GM21576 (cell line): ENCODE results near the gene MAX.
"Not testable (repeated sequence)": the region's sequence is repeated elsewhere in the genome, so short reads cannot be mapped to it uniquely, and the experiment has no call there.

Experiments
- ATAC-seq: cut with Tn5 transposase; IDR thresholded peaks from one replicate; pipeline ENCODE4 v1.9.1; 2021; ENCODE audit warnings: mild to moderate bottlenecking, moderate library complexity; ENCODE audit not compliant: unreplicated experiment

Gene MAX

DNA sequence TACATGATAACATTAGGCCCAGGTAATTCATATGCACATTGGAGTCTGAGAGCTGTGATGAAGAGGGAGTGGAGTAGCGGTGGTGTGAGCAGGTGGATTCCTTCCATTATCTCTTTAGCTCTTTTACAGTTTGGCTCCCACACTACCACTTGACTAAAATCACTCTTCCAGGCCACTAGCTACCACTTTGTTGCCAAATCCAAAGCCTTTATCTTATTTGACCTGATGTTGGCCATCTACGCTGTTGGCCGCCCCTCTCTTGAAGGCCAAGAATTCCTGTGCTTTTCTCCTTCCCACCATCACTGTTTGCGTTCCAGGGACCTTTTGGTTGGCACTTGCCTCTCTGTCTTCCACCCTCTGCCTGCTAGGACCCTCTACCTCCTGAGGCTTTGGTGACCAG is 4.0 kb upstream of the MAX start:
- ATAC-seq, result no peak

DNA sequence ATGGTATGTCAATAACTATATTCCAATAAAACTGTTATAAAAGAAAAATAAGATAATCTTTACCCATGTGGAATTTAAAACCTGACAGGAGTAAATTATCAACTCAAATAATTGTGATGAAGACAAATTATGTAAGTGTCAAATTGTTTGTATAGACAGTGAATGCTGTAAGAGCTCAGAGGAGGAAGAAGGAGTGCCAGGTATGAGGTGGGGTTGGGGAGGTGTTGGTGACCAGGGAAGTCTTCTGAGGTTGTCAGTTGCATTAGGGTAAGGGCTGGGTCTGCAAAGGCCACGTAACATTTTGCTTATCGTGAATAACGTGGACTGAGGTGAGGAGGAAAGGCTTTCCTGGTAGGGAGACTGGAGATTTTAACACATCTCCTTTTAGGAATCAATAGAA is 2.5 kb upstream of the MAX start:
- ATAC-seq, result no peak

DNA sequence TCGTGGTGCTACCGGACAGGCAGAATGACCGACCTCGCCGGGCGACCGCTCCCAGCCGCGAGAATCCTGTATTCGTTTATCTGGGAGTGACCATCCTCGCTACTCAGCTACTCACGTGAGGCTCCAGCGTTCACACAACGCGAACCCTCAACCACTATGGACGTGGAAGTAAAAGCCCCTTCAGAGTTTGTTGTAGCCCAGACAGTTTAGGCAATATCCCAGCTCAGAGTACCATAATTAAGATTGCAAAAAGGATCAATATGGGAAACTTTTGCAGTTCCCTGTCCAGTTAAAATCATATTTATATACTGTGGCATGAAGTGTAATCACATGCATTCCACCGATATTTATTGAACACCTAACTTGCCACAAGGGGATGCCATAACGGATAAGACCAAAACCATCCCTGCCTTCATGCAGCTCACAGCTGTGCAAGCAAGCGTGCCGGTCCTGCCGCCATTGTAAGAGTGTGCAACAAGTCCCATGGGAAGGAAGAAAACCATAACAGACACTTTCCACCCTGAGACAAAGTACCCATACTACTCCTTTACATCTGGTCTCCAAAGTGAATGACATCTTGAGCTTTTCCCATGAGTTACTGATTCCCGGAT is 938 bp upstream of the MAX start:
- ATAC-seq, result peak; percentile 3

DNA sequence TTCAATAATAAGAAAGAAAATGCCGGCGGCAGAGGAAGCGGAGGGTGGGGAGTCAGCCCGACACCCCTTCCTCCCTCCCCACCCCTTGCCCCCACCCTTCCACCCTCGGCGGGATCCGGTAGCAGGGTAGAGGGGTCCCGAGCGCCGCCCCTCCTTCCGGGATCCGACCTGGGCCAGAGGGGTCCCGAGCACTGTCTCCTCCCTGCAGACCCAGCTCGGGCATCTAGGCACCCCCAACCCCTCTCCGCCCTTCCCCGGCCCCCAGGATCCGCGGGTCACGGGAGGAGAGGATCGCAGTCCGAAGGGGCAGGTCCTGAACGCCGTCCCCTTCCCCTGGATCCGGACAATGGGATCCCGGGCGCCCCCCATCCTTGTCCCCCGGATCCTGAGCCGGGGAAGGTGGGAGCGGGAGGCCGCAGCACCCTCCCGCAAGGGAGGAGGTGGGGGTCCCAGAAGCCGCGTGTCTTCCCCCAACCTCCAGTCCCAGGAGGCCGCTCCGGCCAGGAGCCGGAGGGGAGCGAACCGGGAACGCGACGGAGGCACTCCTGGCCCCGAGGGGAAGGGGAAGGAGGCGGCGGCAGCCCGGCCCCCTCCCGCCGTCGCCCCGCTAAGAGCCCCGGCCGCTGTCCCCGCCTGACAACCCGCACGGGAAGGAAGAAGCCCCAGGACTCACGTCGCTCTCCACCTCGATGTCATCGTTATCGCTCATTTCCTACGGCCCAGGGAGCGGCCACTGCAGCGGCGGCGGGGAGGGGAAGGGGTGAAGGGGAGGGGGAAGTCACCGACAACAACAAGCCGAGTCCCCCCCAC is 481 bp downstream of the MAX start:
- peak; percentile 3 for ATAC-seq

DNA sequence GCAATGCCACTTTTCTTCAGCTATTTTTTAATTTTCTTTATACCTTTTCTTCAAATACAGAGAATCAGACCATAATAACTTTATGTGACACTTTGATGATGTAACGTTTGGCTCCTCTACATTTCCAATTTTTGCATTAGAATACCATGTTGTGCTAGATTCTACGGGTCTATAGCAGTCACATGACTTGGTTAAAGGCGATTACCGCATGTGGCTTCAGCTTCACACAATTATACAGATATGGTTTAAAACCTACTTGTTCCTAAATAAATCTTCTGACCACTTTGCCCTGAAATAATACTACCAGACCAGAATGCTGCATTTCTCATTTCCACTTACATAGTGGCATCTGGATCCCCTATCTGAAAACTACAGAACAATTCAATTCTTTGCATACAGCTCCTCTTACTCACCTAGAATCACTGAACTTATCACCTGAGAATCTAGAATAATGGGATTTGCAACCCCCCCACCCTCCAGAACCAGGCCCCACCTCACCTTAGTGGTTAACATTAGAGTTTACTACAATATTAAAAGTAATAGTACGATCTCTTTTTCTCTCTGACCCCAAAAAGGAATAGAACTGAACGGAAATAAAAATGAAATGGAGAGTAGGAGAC is 1.3 kb downstream of the MAX start:
- no peak for ATAC-seq

DNA sequence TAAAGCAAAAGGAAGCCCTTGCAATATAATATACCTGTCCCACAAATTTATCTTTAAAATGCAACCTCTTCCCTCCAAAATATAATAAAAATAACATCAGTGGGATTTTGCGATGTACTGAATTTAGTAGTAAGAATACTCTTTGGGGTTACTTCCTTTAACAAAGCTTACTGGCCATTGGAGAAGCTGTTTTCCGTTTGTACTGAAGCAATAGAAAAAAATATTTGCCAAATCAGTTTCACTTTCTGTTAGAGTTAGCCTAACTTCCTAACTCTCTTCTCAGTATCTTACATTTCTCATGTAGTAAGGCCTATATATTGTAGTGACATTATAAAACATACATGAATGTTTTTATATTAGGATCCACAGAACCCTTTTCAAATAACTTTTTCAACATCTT is 3.7 kb downstream of the MAX start:
- ATAC-seq, result no peak

DNA sequence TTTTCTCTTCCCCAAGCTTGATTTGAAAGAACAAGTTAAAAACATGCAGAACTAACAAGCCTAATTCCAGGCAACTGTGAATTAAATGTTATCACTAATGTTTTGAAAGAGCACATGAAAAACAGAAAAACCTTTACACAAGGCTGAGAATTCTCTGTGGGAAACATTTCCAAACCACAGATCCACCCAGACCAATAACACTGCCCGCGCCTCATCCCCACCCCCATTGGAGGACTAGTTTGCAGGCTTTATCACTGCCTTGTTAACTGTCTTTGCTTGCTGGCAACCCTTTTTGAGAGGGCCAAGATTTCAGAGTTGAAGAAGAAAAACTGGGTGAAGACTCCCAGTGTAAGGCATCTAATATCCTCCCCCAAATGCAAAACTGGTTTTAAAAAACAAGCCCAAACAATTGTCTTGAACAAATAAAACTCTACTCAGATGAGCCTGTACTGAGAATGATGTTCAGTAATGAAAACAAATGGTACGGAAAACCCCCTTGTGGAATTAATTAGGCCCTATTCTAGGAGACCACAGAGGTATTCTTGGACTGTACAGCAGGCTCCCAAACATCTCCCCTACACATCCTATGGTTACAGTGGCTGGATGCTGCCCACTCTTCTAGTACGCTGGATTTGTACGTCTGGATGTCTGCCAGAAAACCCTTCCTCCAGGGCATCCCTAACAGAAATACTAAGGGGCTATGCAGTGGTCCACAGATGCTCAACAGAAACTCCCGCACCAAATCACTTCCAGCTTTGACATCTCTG is 5.8 kb downstream of the MAX start:
- no peak for ATAC-seq

DNA sequence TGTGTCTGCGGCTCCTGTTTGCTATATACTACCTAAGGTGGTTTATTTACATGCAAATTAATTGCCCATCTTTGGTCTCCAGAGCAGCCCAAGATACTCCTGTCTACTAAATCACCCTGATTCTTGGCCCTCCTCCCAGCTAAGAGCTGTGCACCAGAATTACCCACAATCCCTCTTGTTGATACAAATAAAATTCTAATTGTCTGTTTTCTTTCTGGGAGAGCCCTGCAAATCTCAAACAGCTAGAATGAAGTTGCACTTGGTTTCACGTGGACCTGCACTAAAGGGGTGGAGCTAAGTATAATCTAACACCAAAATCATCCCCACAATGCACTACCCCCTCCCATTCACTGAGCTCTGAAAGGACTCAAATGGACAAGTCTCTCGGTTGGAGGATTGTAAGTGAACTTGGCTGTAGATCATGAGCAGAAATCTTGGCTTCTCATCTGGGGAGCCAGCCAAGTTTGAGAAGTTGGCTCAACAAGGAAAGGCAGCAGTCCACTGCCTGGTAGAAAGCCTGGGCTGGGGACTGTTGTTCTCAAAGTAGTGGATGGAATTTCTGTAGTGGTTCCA is 6.6 kb downstream of the MAX start:
- no peak for ATAC-seq

DNA sequence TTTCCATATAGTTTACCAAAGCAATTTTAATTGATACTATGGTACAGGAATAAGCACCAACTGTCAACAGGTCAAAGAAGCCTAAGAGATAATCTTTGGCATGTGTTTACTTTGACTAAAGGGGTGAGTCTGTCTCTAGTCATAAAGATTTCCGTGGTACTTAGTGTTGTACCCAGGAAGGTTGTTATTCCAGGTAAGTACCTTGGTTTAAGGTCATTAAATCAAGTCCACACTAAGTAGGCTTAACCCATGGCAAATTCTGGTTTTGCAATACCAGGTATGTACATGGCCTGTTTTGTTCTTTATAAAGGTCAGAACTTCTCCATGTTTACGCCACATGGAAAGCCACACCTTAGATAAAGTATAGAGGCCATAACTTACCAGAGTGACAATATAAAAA is 10.0 kb downstream of the MAX start:
- ATAC-seq, result no peak

DNA sequence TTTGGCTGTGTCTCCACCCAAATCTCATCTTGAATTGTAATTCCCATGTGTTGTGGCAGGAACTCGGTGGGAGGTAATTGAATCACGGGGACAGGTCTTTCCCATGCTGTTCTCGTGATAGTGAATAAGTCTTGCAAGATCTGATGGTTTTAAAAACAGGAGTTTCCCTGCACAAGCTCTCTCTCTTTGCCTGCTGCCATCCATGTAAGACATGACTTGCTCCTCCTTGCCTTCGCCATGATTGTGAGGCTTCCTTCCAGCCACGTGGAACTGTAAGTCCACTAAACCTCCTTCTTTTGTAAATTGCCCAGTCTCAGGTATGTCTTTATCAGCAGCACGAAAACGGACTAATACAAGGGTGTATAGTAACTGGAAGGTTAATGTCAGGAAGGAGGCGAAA is 14.5 kb downstream of the MAX start:
- not testable (repeated sequence) for ATAC-seq

DNA sequence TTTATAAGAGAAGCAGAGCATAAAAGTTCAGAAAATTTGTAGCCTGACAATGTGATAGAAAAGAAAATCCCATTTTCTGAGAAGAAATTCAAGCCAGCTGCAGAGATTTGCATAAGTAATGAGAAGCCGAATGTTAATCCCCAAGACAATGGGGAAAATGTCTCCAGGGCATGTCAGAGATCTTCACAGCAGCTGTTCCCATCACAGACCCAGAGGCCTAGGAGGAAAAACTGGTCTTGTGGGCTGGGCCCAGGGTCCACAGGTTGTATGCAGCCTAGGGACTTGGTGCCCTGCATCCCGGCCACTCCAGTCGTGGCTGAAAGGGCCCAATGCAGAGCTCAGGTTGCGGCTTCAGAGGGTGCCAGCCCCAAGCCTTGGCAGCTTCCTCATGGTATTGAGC is 15.6 kb downstream of the MAX start:
- ATAC-seq, result not testable (repeated sequence)

DNA sequence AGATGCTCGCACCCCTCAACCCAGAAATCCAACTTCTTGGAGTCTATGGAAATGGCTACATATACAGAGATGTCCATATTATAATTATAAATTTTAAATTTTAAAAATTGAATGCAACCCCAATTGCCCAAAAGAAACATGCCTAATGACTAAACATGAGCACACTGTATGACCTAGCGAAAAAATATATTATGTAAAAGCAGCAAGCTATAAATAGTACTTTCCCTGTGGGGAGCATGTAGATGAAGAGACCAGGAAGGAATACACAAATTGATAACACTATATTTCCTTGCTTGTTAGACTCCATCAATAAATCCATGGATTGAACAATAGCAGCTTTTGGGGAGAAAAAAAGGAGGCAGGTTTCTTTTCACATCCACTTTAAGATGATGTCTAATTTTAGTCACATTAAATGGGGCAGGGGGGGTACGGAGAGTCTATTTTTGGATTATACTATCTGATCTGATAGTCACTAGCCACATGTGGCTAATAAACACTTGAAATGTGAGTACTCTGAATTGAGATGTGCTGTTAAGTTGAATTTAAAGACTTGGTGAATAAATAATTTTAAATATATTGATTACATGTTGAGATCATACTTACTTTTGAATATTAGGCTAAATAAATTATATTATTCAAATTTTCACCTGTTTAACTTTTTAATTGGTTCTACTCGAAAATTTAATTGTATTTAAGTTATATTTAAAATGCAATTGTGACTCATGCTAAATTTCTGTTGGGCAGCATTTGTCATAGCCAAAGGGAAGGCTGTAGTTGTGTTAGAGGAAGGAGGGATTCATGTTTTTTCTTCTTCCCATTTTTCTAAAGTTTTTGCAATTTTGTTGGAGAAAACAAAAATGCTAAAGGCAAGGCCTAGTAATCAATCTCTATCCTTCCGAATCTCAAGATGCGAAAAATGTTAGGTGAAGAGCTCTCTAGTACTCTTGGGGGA is 17.5 kb downstream of the MAX start:
- ATAC-seq, result no peak

DNA sequence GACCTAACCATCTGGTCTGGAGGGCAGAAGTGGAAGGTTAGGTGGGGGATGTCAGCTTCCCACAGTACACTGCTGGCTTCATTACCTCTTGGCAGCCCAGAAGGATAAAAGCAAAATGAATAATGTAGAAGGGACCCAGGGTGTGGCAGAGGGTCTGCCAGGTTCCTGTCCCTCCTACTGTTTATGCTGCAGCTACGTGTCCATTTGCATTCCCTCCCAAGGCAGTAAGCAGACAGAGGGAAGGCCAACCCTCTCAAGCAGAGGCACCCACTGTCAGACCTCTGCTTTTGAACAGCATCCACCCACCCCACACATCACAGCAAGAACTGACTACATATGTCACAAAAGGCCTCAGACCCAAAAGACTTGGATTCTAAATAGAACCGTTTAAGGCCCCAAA is 19.4 kb downstream of the MAX start:
- no peak for ATAC-seq

DNA sequence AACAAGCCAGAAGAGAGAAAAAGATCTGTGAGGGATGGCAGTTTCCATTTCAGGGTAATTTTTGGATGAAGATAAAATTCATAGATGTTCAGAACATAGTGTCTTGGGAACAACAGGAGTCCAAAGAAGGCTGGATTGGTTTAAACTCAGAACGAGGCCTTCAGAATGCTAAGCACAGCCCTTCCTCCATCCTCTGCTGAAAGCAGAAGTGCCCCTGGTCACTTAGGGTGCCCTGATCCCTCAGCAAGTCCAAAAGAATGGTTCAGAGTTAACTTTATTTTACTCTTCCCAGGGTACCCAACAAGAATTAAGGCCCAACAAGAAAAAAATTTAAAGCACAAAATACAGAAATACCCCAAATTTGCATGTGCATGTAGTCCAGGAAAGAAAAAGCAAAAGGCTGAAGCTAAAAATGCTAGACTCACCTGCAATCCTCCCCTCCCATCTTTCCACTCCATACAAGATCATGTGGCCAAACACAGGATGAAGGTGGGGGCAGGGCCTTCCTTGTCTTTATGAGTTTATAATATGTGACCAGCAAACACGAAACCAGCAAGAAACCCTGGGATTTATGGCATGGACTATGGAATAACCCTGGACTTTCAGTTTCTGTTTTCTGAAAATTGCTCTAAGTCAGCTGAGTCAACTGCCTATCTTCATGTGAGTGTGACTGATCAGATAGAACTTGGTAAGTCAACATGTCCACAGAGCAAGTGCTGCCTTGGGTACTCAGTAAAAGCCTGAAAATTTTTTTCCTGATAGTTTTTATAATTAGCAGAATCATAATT is 21.2 kb downstream of the MAX start:
- ATAC-seq, result no peak

DNA sequence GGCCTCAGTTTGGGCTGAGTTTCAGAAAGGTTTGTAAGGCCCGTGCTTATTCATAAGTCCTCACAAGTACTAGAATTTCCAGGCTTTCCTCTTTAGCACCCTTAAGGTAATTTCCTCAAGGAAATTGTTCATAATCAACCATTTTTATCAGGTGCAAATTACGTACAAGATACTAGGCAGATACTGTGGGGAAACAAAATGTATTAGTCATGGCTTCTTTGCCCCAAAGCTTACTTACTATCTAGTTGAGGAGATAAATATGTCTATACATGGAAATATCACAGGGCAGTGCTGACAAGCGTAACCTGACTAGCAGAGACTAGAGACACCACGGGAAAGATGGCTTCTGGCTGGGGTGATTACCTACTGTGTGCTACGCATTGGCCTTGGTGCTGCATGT is 22.5 kb downstream of the MAX start:
- no peak for ATAC-seq

DNA sequence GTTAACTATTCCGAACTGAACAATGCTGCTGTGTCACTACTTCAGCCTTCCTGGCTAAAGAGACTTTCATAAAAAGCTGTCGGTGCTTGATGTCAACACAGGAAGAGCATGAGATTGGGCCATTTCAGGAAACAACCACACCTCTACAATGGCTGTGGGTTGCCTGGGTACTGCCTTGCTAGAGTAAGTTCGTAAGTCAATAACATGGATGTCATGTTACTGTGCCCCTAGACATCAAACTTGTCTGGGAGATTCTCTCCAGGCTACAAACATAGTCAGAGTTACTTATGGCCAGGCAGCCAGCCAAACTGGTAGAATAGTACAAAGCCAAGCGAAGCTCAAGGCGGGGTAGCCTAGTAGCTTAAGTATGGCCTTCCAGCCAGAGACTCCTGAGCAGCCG is 23.1 kb downstream of the MAX start:
- no peak for ATAC-seq

DNA sequence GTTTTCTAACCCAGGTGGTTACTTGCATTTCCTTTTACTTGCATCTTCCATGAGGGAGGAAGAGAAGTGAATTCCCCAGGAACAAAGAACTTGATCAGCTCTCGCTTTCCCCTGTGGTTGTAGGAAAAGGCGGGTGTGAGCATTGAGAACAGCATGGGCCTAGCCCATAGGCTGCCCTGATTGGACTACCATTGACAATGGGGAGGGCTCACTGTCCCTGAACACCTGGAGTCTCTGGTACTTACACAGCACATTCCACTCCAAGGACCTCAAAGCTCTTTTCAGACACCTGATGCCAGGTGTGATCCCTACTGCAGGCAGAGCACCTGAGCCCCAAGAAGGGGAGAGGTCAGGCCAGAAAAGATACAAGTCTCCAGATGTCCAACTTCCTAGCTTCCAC is 25.0 kb downstream of the MAX start:
- no peak for ATAC-seq

DNA sequence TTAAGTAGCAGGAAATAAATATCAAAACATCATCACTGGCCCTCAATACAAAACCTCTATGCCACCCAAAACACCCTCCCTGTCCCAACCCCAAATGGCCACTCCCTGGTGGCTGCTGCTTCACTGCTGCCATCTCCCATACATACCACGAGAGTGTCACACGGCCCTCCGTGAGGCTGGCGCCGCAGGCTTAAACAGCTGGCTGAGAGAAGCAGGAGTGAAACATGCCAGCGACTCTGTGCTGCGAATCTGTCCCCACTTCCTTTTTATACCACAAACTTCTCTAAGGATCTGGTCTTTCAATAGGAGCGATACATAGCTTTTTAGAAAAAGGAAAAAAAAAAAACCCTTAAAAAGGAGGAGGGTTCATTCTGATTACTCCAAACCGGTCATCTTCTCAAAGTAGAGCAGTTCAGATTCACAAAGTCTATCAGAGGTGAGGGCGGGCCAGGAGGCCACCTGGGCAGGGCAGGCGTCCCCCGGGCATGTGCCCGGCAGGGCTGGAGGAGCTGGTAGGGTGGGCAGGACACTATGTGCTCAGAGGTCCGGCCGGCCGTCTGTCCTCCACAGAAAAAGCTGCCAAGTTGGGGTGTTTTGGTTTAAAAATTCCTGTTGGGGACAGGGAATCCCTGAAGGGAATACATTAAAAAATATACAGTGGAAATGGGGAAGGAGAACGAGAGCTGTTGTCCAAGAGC is 26.5 kb downstream of the MAX start:
- no peak for ATAC-seq
